ENCODE results near the gene GSTM4. TPM values are rescaled to one million over a fixed set of nuclear protein-coding genes. Genes with fewer than 3 reads are reported as not detected.

The GSTM4 gene
- total RNA-seq, 1 donor: 11.7 TPM

DNA sequence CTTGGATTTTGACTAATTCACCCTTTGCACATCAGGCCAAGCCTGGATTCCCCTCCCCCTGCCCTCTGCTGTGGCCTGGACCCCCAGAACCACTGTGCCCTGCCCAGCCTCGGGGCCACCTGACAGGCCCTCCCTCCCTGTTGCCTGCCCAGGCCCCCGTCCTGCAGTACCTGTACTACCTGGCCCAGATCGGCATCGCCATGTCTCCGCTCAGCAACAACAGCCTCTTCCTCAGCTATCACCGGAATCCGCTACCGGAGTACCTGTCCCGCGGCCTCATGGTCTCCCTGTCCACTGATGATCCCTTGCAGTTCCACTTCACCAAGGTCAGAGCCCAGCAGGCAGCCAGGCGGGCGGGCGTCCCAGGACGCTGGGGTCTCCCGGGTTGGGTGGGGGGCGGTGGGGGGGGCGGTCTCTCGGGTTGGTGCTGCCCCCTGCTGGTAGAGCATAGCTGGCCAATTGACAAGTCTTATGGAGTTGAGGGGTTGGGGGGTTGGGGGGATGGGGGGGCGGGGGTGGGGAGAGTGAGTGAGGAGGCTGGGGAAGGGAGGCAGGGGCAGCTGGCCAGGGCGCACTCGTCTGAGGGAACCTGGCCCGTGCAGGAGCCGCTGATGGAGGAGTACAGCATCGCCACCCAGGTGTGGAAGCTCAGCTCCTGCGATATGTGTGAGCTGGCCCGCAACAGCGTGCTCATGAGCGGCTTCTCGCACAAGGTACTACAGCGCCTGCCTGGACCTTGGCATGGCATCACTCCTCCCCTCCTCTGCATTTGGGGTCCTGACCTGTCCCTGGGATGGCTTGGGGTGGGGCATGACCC lies 25.6 kb upstream of the GSTM4 start:
- DNase-seq (ENCODE audit: low read depth): no peak
- H3K4me3 ChIP-seq (ENCODE audit: low read depth, low read length): no peak overlapping the region
- TF ChIP-seq, protein P1, sequence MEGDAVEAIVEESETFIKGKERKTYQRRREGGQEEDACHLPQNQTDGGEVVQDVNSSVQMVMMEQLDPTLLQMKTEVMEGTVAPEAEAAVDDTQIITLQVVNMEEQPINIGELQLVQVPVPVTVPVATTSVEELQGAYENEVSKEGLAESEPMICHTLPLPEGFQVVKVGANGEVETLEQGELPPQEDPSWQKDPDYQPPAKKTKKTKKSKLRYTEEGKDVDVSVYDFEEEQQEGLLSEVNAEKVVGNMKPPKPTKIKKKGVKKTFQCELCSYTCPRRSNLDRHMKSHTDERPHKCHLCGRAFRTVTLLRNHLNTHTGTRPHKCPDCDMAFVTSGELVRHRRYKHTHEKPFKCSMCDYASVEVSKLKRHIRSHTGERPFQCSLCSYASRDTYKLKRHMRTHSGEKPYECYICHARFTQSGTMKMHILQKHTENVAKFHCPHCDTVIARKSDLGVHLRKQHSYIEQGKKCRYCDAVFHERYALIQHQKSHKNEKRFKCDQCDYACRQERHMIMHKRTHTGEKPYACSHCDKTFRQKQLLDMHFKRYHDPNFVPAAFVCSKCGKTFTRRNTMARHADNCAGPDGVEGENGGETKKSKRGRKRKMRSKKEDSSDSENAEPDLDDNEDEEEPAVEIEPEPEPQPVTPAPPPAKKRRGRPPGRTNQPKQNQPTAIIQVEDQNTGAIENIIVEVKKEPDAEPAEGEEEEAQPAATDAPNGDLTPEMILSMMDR (IDR thresholded peaks at IDR 0.05; ENCODE audit: insufficient read depth, low read depth, low read length): no peak

DNA sequence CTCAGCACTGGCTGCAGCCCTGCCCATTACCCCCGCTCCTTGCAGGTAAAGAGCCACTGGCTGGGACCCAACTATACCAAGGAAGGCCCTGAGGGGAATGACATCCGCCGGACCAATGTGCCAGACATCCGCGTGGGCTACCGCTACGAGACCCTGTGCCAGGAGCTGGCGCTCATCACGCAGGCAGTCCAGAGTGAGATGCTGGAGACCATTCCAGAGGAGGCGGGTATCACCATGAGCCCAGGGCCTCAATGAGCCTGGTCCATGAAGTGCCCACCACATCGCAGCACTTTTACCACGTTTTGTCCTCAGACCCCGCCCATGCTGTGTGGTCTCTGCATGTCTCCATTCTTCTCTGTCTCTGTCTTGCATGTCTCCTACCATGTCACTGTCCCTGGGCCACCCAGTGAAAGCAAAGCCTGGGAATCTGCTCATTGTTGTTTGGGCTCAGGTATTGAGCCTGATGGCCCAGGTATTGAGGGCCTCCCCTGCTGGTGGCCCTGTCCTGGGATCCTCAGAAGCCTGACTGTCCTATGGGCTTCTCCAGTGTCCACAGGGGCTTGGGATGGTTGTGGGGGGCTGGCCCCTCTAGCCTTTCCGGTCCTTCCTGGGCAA lies 24.9 kb upstream of the GSTM4 start:
- DNase-seq (ENCODE audit: low read depth): no peak
- no peak overlapping the region for H3K4me3 ChIP-seq (ENCODE audit: low read depth, low read length)
- TF ChIP-seq, protein P1 (IDR thresholded peaks at IDR 0.05; ENCODE audit: insufficient read depth, low read depth, low read length): no peak

DNA sequence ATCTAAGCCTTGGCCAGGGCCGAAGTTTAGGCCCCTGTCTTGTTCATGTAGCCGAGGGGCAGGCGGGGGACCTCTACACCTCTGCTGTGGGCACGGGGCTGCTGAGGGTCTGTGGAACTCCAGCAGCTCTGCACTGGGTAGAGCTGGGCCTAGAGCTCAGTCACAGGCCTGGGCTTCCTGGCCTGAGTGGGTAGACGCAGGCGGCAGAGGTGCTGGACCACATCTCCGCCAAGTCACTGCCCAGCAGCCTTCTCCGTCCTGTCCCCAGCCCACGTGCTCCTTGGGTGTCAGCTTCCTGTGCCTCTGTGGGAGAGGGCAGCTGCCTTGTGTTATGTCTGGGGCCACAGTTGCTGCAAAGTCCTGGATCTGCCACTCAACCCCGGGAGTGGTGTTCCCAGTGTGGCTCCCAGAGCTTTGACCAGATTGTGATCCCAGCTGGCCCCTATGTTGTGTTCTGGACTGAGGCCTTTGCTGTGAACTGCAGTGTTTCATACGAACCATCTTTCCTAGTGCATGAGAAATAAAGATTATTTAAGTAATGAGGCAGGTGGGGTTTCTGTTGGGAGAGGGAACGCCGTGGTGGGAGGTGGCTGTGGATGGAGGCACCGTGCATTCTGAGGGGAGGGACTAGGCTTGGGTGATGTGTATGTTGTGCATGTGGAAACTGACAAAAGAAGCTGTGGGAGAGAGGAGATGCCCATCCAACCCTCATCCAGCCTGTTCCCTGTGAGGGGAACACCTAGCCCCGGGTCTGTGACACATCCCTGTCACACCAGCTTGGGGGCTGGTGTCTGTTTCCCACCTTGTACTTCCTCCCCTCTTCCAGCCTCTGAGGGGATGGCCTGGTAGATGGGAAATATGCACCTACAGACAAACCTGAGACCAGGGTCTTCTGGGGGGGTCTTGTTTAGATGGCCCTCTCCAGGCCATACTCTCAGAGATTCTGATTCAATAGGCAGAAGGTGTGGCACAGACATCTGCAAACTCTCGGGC lies 24.1 kb upstream of the GSTM4 start:
- TF ChIP-seq, protein P1 (IDR thresholded peaks at IDR 0.05; ENCODE audit: insufficient read depth, low read depth, low read length): no peak
- no peak for DNase-seq (ENCODE audit: low read depth)

DNA sequence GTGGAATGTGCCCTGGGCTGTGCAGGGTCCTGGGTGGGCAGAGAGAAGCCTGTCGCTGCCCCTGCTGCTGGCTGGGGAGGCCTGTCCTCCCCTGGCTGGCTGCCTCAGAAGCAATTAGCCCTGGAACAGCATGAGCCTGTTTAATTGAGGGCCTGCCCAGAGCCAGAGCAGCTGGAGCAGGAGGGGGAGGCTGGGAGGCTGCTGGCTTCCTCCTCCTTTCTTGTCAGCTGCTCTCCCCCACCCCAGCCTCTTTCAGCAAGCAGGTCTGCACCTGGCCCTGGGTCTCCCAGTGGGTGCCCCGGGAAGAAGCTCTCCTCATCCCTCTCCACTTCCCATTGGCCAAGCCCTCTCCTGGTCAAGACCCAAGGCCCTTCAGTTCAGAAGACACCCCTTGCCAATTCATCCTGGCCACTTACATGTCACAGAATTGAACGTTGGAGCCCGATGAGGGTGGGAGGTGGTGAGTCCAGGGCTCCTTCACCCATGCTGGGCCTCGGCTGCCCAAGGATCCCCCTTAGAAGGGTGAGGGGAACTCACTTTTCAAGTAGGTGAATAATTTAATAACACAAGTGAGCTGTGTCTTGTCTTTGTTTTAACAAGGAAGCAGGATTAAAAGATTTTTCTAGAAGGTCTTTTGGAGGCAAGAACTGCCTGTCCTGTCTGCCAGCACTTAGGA lies 23.1 kb upstream of the GSTM4 start:
- H3K4me3 ChIP-seq (ENCODE audit: low read depth, low read length): no peak overlapping the region
- TF ChIP-seq, protein P1 (IDR thresholded peaks at IDR 0.05; ENCODE audit: insufficient read depth, low read depth, low read length): no peak
- no peak for DNase-seq (ENCODE audit: low read depth)

More for the DNA sequence above, 24.1 kb upstream of the GSTM4 start:
- no peak overlapping the region for H3K4me3 ChIP-seq (ENCODE audit: low read depth, low read length)

DNA sequence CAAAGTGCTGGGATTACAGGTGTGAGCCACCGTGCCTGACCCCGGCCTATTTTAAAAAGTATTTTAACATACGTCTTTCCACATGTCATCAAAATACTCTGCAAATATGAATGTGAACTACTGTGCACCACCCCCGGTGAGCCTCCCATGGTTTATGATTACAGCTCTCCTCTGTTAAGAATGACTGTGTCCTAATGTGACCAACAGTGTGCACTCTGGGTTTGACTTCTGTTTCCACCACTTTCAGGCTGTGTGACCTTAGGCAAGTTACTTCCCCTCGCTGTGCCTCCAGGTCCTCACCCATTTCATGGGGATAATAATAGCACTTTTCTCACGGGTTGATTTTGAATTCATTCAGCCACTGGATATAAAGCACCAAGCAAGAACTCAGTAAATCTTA lies 21.6 kb upstream of the GSTM4 start:
- TF ChIP-seq, protein P1 (IDR thresholded peaks at IDR 0.05; ENCODE audit: insufficient read depth, low read depth, low read length): no peak
- no peak for DNase-seq (ENCODE audit: low read depth)

More for the DNA sequence above, 21.6 kb upstream of the GSTM4 start:
- no peak overlapping the region for H3K4me3 ChIP-seq (ENCODE audit: low read depth, low read length)

Measured in fibroblast of villous mesenchyme (primary cell).